Hepatocyte (in vitro differentiated cells): ENCODE results near the gene CWC27. TPM values are rescaled to one million over a fixed set of nuclear protein-coding genes. Genes with fewer than 3 reads are reported as not detected.

Source experiments
- DNase-seq: peaks from one replicate; pipeline ENCODE4 v3.0.0-alpha.2; 2016; ENCODE audit warnings: low spot score
- H2AFZ ChIP-seq: fragments of 200-600 bp; sonication (generic); 2 replicates; pipeline ENCODE4 v1.6.0; 2016; ENCODE audit warnings: antibody characterized with exemption, mild to moderate bottlenecking
- H3K27ac ChIP-seq: fragments of 200-600 bp; sonication (generic); 2 replicates; pipeline ENCODE4 v1.5.1; 2016; ENCODE audit warnings: mild to moderate bottlenecking
- H3K27me3 ChIP-seq: fragments of 200-600 bp; sonication (generic); 2 replicates; pipeline ENCODE4 v1.6.1; 2016
- H3K36me3 ChIP-seq: fragments of 200-600 bp; sonication (generic); replicated peaks from 2 replicates; pipeline ENCODE4 v1.5.1; 2016; ENCODE audit warnings: low read depth; ENCODE audit not compliant: insufficient read depth
- H3K4me1 ChIP-seq: fragments of 200-600 bp; sonication (generic); 2 replicates; pipeline ENCODE4 v1.5.1; 2016; ENCODE audit warnings: mild to moderate bottlenecking, moderate library complexity; ENCODE audit not compliant: insufficient read depth
- H3K4me2 ChIP-seq: fragments of 200-600 bp; sonication (generic); 2 replicates; pipeline ENCODE4 v1.6.0; 2016
- H3K4me3 ChIP-seq: fragments of 200-600 bp; sonication (generic); 2 replicates; pipeline ENCODE4 v1.5.1; 2016; ENCODE audit warnings: mild to moderate bottlenecking
- H3K79me2 ChIP-seq: fragments of 200-600 bp; sonication (generic); 2 replicates; pipeline ENCODE4 v1.6.0; 2017; ENCODE audit warnings: mild to moderate bottlenecking
- H3K9me2 ChIP-seq: fragments of 200-600 bp; sonication (generic); replicated peaks from 2 replicates; pipeline ENCODE4 v1.6.0; 2017; ENCODE audit warnings: mild to moderate bottlenecking; ENCODE audit not compliant: insufficient read depth
- H3K9me3 ChIP-seq: fragments of 200-600 bp; sonication (generic); 2 replicates; pipeline ENCODE4 v1.5.1; 2016; ENCODE audit warnings: low read depth, mild to moderate bottlenecking
- H4K20me1 ChIP-seq: fragments of 200-600 bp; sonication (generic); 2 replicates; pipeline ENCODE4 v1.6.0; 2016; ENCODE audit warnings: mild to moderate bottlenecking; ENCODE audit not compliant: insufficient read depth, poor library complexity, severe bottlenecking
- EZH2 ChIP-seq: fragments of 200-600 bp; sonication (generic); IDR thresholded peaks from 2 replicates; pipeline ENCODE4 v1.6.1; 2016; ENCODE audit warnings: antibody characterized with exemption, mild to moderate bottlenecking, borderline replicate concordance
- EZH2phosphoT487 ChIP-seq: fragments of 200-600 bp; sonication (generic); IDR thresholded peaks from one replicate; pipeline ENCODE4 v1.6.1; 2018; ENCODE audit warnings: antibody characterized with exemption, mild to moderate bottlenecking, low read depth, moderate library complexity; ENCODE audit not compliant: unreplicated experiment, severe bottlenecking
- WGBS: methylation state at CpG from one replicate; pipeline ENCODE4 v1.1.6; 2016; ENCODE audit warnings: low lambda C conversion rate; ENCODE audit errors: missing lambda C conversion rate; 5-methylcytosine and 5-hydroxymethylcytosine counted together
- polyA plus RNA-seq: library from polyadenylated mRNA; unstranded; fragments of >200 nt; fragmentation: Nextera tagmentation; extraction: Ambion mirVana; gene quantifications from 2 replicates; pipeline ENCODE4 v1.2.1, GENCODE V29; 2016
- total RNA-seq: library from RNA; depleted of rRNA; stranded (reverse); fragments of >200 nt; gene quantifications from 2 replicates; pipeline ENCODE4 v1.2.3, GENCODE V29; 2014
- TF ChIP-seq, protein P1 (sequence below): fragments of 200-600 bp; sonication (generic); IDR thresholded peaks from 2 replicates; pipeline ENCODE4 v1.5.1; 2016; ENCODE audit warnings: antibody characterized with exemption, mild to moderate bottlenecking; ENCODE audit not compliant: poor library complexity

Gene CWC27
- total and polyA plus RNA-seq, 2 experiments from 2014 or later, result 15.8 to 32.5 TPM

DNA sequence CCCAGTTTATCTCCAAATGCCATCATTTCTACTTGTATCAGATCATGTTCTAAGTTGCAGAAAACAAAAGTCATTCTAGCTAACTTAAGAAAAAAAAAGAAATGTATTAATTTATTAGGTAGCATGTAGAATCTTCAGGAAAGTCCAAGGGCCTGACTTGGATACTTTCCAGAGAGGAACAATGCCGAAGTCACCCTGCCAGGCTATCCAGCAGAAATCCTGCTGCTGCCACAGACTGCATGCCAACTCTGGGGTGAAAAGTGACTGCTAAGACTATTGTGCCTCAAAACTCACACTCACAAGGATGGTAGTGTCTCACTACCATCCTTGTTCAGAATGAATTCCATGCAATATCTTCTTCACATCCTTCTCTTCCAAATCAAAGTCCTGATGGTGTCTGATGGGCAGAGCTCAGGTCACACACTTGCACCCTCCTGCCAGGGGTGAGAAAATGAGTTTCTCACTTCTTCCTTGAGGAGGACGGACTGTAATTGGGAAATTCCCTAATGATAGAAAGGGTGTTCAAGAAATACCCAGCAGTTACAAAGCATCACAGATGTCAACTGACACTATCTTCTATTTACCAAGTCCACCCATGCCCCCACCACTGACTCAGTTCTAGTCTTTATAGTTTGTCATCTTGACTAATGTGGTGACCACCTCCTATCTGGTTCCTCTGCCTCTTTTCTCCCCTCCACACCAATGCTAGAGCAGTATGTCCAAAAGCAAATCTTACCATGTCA lies 279.4 kb downstream of the CWC27 start:
- Histone ChIP-seq H3K27ac (no peak overlapping the region), H3K9me2 (no peaks in the 10 kb centered on the region), H4K20me1 (no peaks in the 10 kb centered on the region), H2AFZ (no peak overlapping the region), H3K36me3 (no peaks in the 10 kb centered on the region), H3K27me3 (no peaks in the 10 kb centered on the region), H3K9me3 (no peaks in the 10 kb centered on the region), H3K4me1 (no peaks in the 10 kb centered on the region), H3K4me3 (no peak overlapping the region), H3K79me2 (no peaks in the 10 kb centered on the region), H3K4me2 (no peak overlapping the region)
- no peak for DNase-seq
- WGBS, result 86% methylated on average over 2 of the region's 2 CpGs
- TF ChIP-seq, protein P1, sequence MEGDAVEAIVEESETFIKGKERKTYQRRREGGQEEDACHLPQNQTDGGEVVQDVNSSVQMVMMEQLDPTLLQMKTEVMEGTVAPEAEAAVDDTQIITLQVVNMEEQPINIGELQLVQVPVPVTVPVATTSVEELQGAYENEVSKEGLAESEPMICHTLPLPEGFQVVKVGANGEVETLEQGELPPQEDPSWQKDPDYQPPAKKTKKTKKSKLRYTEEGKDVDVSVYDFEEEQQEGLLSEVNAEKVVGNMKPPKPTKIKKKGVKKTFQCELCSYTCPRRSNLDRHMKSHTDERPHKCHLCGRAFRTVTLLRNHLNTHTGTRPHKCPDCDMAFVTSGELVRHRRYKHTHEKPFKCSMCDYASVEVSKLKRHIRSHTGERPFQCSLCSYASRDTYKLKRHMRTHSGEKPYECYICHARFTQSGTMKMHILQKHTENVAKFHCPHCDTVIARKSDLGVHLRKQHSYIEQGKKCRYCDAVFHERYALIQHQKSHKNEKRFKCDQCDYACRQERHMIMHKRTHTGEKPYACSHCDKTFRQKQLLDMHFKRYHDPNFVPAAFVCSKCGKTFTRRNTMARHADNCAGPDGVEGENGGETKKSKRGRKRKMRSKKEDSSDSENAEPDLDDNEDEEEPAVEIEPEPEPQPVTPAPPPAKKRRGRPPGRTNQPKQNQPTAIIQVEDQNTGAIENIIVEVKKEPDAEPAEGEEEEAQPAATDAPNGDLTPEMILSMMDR, result no peak
- no peak for TF ChIP-seq EZH2
- no peak for TF ChIP-seq EZH2phosphoT487

DNA sequence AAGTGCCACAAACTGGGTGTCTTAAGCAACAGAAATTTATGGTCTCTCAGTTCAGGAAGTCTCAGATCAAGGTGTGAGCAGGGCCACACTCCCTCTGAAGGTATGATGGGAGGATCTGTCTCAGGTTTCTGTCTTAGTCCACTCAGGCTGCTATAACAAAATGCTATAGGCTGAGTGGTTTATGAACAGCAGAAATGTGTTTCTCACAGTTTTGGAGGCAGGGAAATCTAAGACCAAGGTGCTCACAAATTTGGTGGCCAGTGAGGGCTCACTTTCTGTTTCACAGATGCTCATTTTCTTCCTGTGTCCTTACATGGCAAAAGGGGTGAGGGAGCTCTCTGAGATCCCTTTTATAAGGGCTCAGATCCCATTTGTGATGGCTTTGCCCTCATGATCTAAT lies 281.4 kb downstream of the CWC27 start:
- Histone ChIP-seq H4K20me1 (no peaks in the 10 kb centered on the region), H3K9me3 (no peaks in the 10 kb centered on the region), H3K9me2 (no peaks in the 10 kb centered on the region), H3K4me1 (no peaks in the 10 kb centered on the region), H3K4me2 (no peak overlapping the region), H3K79me2 (no peaks in the 10 kb centered on the region), H3K27ac (no peak overlapping the region), H3K36me3 (no peaks in the 10 kb centered on the region), H2AFZ (no peak overlapping the region), H3K4me3 (no peak overlapping the region), H3K27me3 (no peaks in the 10 kb centered on the region)
- DNase-seq, result no peak
- TF ChIP-seq EZH2 (no peak), EZH2phosphoT487 (no peak)
- TF ChIP-seq, protein P1, result no peak

DNA sequence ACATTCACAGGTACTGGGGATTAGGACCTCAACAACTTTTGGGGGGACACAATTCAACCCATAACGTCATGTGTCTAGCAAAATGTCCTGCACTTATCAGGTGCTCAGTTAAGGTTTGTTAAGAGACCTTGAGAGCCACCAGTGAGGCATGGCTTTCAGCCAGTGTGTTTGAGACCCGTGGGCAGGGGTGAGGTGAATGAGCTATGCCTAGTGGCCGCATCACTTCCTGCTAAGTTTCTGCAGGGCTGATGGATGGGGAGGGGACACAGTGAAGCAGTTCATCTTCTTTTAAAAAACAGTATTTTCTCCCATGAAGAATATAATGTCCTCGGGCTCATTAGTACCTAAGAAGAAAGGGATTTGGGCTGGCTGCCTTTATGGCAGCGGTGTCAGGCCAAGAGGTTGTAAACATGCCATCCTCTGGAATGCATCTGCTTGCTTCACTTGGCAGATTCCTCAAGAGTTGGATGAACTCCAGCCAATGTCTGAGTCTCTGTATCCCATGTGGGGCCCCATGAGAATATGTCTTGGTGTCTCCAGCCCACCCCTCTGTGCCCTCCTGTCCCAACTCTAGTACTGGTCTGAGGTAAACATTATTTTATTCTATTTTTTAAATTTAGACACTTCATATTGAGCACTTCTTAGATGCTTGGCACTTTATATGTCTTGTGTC lies 282.2 kb downstream of the CWC27 start:
- TF ChIP-seq, protein P1, result no peak
- TF ChIP-seq EZH2 (no peak), EZH2phosphoT487 (no peak)
- H3K4me3 ChIP-seq, result no peak overlapping the region
- H3K4me1 ChIP-seq, result no peaks in the 10 kb centered on the region
- no peak overlapping the region for H3K27ac ChIP-seq
- H2AFZ ChIP-seq, result no peak overlapping the region
- WGBS, result 70% methylated on average over 5 of the region's 5 CpGs
- H3K27me3 ChIP-seq, result no peaks in the 10 kb centered on the region
- no peaks in the 10 kb centered on the region for H3K36me3 ChIP-seq
- no peaks in the 10 kb centered on the region for H3K9me3 ChIP-seq
- H3K79me2 ChIP-seq, result no peaks in the 10 kb centered on the region
- DNase-seq, result no peak
- H3K4me2 ChIP-seq, result no peak overlapping the region
- no peaks in the 10 kb centered on the region for H4K20me1 ChIP-seq
- no peaks in the 10 kb centered on the region for H3K9me2 ChIP-seq
